HG03060 (cell line): ENCODE results near the gene JAG1.

ENCODE experiments used
- ATAC-seq: cut with Tn5 transposase; IDR thresholded peaks from one replicate; pipeline ENCODE4 v1.9.1; 2021; ENCODE audit warnings: low read depth, moderate number of reproducible peaks; ENCODE audit not compliant: unreplicated experiment

Gene JAG1

DNA sequence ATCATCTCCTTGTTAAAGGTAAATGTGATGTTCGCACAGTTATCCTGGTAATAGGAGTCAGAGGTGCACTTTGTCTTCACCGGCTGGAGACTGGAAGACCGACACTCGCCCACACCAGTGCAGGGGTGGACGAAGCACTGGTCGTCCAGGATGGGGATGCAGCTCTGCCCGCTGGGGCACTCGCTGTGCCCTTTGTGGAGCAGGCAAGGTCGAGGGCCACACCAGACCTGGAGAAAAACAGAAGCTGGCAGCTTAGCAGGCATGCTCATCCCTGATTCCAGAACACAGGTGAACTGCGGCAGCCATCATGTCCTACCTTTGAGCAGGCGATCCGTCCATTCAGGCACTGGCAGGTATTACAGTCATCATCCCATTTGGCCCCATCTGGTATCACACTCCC is 32.3 kb downstream of the JAG1 start:
- ATAC-seq, result no peak

- ATAC-seq, result no peak
Observed at GRCh38 chr20:10640897-10641296, 32.9 kb downstream of the JAG1 start.

DNA sequence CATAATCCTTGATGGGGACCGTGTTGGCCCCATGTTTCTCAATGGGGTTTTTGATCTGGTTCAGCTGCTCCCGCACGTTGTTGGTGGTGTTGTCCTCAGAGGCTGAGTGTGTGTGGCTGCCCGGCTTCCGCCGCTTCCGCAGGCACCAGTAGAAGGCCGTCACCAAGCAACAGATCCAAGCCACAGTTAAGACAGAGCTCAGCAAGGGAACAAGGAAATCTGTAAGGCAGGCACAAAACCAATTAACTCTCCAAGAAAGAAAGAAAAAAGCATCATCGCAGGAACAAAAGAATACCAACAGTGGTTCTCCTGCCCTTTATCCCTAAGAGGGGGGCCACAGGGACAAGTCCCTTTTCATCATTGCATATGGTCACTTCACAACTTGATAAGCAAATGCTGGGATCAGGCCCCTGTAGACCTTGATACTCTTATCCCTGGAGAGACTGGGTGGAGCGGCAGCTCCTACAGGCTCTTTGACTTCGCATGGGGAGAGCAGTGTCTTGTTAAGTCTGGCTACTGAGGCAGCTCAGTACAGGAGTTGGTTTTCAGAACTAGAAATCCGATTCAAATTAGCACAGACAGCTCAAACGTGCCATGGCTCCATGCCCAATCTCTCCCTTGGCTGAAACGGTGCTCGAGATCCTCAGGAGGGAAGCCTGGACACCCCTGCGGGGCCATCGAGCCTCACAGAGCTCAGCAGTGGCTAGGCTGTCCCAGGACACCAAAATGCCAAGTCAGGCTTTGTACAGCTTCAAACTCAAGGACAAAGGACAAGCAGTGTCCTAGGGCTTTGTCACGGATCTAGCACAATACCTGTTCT is 33.9 kb downstream of the JAG1 start:
- ATAC-seq, result no peak

- ATAC-seq, result no peak
Observed at GRCh38 chr20:10639077-10639736, 34.6 kb downstream of the JAG1 start.

GRCh38 chr20:10637563-10637962 is 36.2 kb downstream of the JAG1 start:
- no peak for ATAC-seq

DNA sequence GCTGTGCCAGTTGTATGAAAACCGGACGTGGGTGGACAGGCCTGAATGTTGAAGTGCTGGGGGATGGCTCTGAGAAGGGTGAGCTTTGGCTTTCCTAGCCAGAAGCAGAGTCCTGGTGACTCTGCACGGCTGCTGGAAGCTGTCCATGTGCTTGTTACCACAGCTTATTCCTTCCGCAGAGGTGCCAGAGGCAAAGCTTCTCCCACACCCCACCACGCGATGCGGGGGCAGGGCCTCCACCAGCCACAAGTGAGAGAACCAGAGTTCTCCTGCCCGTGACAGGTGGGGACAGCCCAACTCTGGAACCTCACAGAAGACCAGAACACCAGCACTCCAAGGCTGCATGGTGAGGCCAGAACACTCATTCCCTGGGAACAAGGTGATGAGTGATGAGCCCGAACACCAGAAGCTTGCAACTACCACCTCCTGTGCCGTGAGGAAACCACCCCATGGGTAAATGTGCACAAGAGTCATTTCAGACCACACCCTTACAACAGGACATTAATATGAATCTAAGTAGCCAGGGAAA is 36.7 kb downstream of the JAG1 start:
- ATAC-seq, result no peak

DNA sequence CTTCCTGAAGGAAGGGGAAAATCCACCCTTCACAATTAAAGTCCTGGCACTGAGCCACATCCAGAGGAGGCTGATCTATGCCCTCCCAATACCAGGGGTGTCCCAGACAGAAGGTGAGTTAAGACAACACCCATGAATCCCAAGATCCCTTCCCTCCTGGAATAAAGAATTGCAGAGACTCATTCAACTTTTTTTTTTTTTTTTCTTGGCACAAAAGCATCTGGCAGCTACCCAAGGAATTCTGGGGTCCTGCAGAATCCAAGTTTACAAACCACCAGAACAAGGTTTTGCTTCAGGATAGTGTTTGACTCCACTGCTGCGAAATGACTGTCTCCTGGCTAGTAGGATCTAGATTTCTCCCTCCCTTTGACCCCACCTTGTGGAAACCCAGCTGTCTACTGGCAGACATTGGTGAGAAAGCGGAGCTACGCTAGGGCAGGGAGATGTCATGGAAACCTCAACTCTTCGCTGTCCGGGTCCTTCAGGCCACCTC is 37.4 kb downstream of the JAG1 start:
- no peak for ATAC-seq

DNA sequence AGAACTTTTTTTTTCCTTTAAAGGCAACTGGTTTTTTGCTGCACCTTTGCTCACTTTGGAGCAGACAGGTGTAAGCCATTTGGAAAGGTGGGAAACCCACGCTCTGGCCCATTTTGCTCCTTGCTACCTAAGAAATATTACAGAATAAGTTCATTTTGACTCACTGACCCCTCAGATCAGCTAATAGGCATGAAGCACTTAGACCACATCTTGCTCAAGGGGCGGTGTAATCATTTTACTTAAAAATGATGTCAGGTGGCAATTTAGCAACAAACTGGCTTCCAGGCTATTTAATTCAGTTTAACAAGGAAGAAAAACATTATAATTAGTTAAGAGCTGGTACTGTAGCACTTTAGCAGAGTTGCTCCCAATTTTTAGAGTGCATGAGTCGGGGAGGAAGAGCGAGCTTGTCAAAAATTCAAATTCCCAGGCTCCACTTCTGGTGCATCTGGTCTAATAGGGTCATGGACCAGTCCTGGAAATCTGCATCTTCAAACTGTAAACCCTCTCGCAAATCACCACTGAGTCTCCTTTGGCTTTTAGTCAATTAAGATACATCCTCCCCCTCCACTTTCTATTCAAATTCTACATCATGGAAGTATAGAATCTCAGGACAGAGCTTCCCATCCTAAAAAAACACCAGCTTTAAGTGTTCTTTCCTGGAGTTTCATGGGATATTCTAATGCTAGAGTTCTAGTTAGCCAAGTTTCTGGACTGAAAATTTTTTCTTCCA is 38.2 kb downstream of the JAG1 start:
- no peak for ATAC-seq

GRCh38 chr20:10634683-10635411 is 39.0 kb downstream of the JAG1 start:
- ATAC-seq, result no peak

DNA sequence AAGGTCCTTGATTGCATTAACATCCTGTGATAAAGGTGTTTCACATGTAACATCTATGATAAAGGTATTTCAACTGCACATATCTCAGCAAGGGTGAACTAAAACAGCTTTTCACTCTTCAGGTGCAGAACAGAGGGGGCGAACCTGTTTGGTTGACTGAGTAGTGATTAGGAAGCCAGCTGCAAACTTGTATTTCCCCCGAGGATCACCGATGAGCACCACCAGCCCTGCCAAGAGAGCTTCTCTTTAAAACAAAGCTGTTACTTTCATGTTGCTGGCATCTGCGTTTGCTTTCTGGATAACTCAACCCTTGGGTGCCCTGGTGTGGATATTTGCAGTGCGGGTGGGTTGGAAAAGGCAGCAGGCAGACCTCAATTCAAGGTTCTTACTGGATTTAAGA is 39.6 kb downstream of the JAG1 start:
- ATAC-seq, result no peak

DNA sequence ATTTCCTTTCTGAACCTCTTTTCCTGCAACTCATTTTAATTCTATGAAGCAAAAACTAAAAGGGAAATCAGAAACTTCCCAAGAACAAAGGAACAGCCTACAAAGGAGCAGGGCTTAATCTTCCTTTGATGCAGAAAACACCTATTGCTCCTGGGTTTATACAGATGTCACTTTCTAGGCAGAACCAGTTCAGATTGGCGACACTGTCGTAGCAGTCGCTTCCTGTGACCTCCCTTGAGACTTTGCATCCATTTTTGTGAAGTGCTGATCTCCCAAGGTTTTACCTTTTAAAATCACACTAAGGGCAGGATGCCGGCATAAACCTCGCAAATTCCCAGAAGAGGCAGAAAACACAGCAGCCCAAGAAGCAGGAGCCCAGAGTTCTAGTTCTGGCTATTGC is 40.1 kb downstream of the JAG1 start:
- ATAC-seq, result no peak

GRCh38 chr20:10632721-10633509 is 40.9 kb downstream of the JAG1 start:
- ATAC-seq, result no peak

- ATAC-seq, result no peak
Observed at GRCh38 chr20:10631126-10631525, 42.7 kb downstream of the JAG1 start.

DNA sequence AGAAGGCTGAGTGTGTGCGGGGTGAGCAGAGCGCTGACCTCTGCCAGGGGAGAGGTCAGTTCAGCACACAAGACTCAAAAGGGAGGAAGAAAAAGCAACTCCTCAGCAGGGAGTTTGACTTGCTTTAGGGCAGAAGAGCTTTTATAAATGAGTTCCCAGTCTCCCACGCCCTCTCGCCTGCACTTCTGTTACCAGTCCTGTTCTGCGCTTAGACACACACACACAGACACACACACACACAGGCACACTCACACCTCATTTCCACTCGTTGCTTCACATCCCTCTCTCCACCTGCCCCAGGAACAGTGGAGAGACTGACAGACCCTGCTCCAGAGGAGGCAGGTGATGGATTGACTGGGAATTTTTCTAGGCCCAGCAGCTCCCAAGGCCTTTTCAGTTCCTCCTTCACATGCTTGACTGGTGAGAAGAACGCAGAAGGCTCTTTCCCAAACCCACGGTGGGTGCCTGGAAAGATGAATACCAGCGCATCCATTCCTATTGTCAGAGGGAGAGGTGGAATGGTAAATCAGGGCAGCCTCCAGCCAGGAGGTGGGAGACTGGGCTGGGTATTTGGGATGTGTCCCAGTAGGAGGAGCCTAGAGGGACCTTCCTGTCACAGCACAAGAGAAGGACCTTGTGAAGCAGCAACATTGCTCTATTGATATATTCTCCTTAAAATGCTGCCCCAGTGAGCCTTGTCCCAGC is 43.7 kb downstream of the JAG1 start:
- no peak for ATAC-seq

DNA sequence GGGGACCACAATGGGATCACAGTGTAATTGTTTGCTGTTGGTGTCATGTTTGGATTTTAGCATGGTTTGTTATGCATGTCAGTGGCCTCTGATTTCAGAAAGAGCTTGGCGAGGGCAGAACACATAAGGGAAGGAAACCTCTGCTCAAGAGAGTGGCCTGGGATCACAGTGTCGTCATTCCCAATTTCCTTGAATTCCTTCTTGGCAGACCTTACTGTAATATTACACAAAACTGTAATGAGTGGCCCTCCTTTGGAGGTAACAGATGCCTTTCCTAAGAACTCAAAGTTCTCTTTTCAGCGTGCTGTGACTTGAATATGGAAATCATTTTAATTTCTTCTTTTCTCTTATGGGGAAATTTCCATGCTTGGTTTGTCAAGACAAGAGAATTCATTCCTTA is 46.9 kb downstream of the JAG1 start:
- no peak for ATAC-seq

GRCh38 chr20:10625641-10626040 is 48.2 kb downstream of the JAG1 start:
- no peak for ATAC-seq

GRCh38 chr20:10622657-10623418 is 51.0 kb downstream of the JAG1 start:
- no peak for ATAC-seq

DNA sequence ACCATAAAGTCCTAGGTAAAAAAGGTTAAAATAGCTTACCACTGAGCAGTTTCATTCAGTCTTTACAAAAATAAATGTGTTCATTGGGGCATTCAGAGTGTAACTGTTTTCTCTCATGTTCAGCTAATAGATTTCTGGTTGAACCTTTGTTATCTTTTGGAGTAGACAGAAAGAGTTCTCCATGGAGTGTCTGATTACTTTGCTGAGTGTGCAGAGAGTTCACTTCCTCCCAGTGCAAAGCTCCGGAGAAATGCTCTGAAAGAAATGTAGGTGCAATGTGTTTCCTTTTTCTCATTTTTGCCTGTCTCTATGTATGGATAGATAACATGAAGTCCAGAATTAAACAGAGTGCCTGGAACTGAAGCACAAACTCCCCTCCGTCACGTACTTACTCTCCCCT is 52.6 kb downstream of the JAG1 start:
- no peak for ATAC-seq
